Nucleus accumbens (tissue), 56 donors: ENCODE measurements around the gene ALK.
A peak's percentile ranks its signal among the peaks of the same experiment; 100 is the strongest.

Source experiments
- DNase-seq, 56 donors: peaks; one replicate each; lab custom pipeline; 2025; lab: John Stamatoyannopoulos, UW

Gene ALK

GRCh38 chr2:29479401-29479800 is 442.0 kb downstream of the ALK start:
- DNase-seq: no peak

GRCh38 chr2:29478641-29479040 is 442.7 kb downstream of the ALK start:
- no peak for DNase-seq

- no peak for DNase-seq
Observed at GRCh38 chr2:29477186-29477585, 444.2 kb downstream of the ALK start.

- DNase-seq: no peak
Observed at GRCh38 chr2:29475499-29475898, 445.9 kb downstream of the ALK start.

- DNase-seq: no peak
Observed at GRCh38 chr2:29469961-29470360, 451.4 kb downstream of the ALK start.

GRCh38 chr2:29469516-29469915 is 451.9 kb downstream of the ALK start:
- no peak for DNase-seq

- no peak for DNase-seq
Observed at GRCh38 chr2:29463181-29463900, 458.0 kb downstream of the ALK start.

GRCh38 chr2:29462293-29462692 is 459.1 kb downstream of the ALK start:
- no peak for DNase-seq

- DNase-seq: no peak
Observed at GRCh38 chr2:29460190-29460589, 461.2 kb downstream of the ALK start.

GRCh38 chr2:29459445-29460179 is 461.8 kb downstream of the ALK start:
- DNase-seq: no peak

- no peak for DNase-seq
Observed at GRCh38 chr2:29456429-29456828, 465.0 kb downstream of the ALK start.

- peak in 10 of 56 donors; percentile 3 to 34 (median 6) for DNase-seq
Observed at GRCh38 chr2:29455200-29455860, 466.1 kb downstream of the ALK start.

- DNase-seq: no peak
Observed at GRCh38 chr2:29452036-29452435, 469.4 kb downstream of the ALK start.

GRCh38 chr2:29450596-29451222 is 470.7 kb downstream of the ALK start:
- DNase-seq: no peak

GRCh38 chr2:29449499-29449898 is 471.9 kb downstream of the ALK start:
- no peak for DNase-seq

GRCh38 chr2:29448096-29448688 is 473.2 kb downstream of the ALK start:
- DNase-seq: no peak

GRCh38 chr2:29447513-29447912 is 473.9 kb downstream of the ALK start:
- DNase-seq: no peak

GRCh38 chr2:29446847-29447246 is 474.5 kb downstream of the ALK start:
- no peak for DNase-seq

GRCh38 chr2:29444150-29444549 is 477.2 kb downstream of the ALK start:
- no peak for DNase-seq

- DNase-seq: no peak
Observed at GRCh38 chr2:29443627-29444026, 477.8 kb downstream of the ALK start.

GRCh38 chr2:29443151-29443550 is 478.2 kb downstream of the ALK start:
- no peak for DNase-seq
